Tibial nerve (tissue), 4 donors: ENCODE measurements around the gene KCNJ6. TPM values are rescaled to one million over a fixed set of nuclear protein-coding genes. Genes with fewer than 3 reads are reported as not detected.

Experiments used
- DNase-seq, 2 donors: peaks; one replicate each; pipeline ENCODE4 v3.0.0-alpha.2; 2019; ENCODE audit warnings: low spot score in 2 of 2
- H3K27ac ChIP-seq, 4 donors: fragments of 200-600 bp; sonication (generic) in 3 of 4; one replicate each; pipeline ENCODE4 v1.5.1; 2017 to 2019; ENCODE audit warnings: mild to moderate bottlenecking in 1 of 4
- H3K27me3 ChIP-seq, 2 donors: fragments of 200-600 bp; sonication (generic) in 1 of 2; one replicate each; pipeline versions ENCODE4 v1.5.1 to v1.6.0; 2017 to 2019
- H3K36me3 ChIP-seq, 3 donors: fragments of 200-600 bp; sonication (generic); one replicate each; pipeline ENCODE4 v1.5.1; 2018 to 2019
- H3K4me1 ChIP-seq, 4 donors: fragments of 200-600 bp; sonication (generic) in 3 of 4; one replicate each; pipeline ENCODE4 v1.5.1; 2017 to 2019
- H3K4me3 ChIP-seq, 4 donors: fragments of 200-600 bp; sonication (generic) in 3 of 4; one replicate each; pipeline ENCODE4 v1.5.1; 2017 to 2019; ENCODE audit warnings: mild to moderate bottlenecking in 1 of 4, moderate library complexity in 1 of 4
- H3K9me3 ChIP-seq, 4 donors: fragments of 200-600 bp; sonication (generic) in 3 of 4; one replicate each; pipeline ENCODE4 v1.5.1; 2017 to 2019
- EP300 ChIP-seq, 2 donors: sonication (generic); formaldehyde crosslinking; IDR thresholded peaks; one replicate each; pipeline ENCODE4 v1.6.1; 2017; ENCODE audit warnings: antibody characterized with exemption in 2 of 2, mild to moderate bottlenecking in 1 of 2
- POLR2A ChIP-seq, 2 donors: fragments of 450-650 bp; IDR thresholded peaks; one replicate each; pipeline ENCODE4 v1.6.1; 2017; ENCODE audit warnings: antibody characterized with exemption in 2 of 2, mild to moderate bottlenecking in 2 of 2, moderate library complexity in 2 of 2
- WGBS, 2 donors: methylation state at CpG; one replicate each; pipeline ENCODE4 v1.1.5; 2018; 5-methylcytosine and 5-hydroxymethylcytosine counted together
- total RNA-seq, 4 donors: library from RNA; depleted of rRNA; stranded (reverse); fragments of >200 nt; gene quantifications; one replicate each; pipeline ENCODE4 v1.1.0, GENCODE V29; 2016
- TF ChIP-seq, protein P1 (sequence below), 5 experiments: fragments of 200-600 bp in 3 of 5; fragments of 450-650 bp in 2 of 5; sonication (generic) in 3 of 5; IDR thresholded peaks; one replicate each; pipeline ENCODE4 v1.5.1; 2016 to 2019; ENCODE audit warnings: antibody characterized with exemption in 5 of 5, mild to moderate bottlenecking in 3 of 5, moderate library complexity in 2 of 5

The KCNJ6 gene
- total RNA-seq, 4 donors from 2014 or later = not detected

DNA sequence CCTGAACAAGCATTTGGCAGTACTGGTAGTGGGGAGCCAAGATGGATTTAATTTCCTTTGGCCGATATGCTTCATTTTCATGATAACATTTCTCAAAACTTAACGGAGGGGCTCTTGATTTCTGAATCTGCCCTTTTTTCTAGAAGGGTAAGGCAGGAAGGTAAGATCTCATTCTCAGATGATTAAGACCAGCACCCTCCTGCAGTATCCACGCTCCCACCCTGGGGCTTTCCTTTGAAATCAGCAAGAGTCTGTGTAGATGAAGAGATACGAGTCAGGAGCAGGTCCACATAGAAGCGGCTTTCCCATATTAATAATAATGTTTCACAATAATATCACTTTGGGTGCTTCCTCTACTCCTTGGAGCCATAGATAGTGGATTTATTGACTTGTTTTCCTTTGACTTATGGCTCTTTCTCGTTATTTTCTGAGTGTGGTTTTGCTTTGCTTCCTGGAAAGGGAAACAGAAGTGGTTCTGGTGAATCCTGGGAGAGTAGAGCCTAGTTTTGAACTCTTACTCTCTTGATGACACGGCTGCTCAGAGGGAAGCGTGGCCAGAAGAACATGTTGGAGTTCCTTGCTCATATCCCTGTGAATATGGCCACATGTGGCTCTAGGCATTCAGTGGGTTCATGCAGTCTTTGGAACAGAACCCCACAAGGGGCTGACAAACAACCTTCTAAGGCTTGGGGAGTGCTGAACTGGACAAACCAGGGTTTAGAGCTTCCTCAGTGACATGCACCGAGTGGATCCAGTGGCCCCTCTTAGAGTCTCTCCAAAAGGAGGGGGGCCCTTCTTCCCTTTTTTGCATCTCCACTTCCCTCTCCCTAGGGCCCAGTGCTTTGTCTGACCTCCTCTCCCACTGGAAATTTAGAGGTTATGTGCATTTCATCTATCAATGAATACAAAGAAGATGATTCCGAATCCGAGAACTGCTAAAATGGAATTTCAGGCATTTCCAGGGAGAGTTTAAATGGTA is 354.0 kb downstream of the KCNJ6 start:
- H3K36me3 ChIP-seq = no peaks in the 10 kb centered on the region
- H3K27ac ChIP-seq = no peak overlapping the region
- H3K27me3 ChIP-seq = no peaks in the 10 kb centered on the region
- no peak overlapping the region for H3K4me3 ChIP-seq
- no peak for DNase-seq
- WGBS, 2 donors = 92 to 94% methylated on average over 11 of the region's 11 CpGs
- H3K9me3 ChIP-seq = peaks cover 0 to 3% (median 0%) of the 10 kb centered on the region in 4 donors
- H3K4me1 ChIP-seq = peaks cover 0 to 16% (median 8%) of the 10 kb centered on the region in 4 donors
- no peak for TF ChIP-seq POLR2A (IDR thresholded peaks at IDR 0.05)
- TF ChIP-seq EP300 (IDR thresholded peaks at IDR 0.05) = no peak
- TF ChIP-seq, protein P1, sequence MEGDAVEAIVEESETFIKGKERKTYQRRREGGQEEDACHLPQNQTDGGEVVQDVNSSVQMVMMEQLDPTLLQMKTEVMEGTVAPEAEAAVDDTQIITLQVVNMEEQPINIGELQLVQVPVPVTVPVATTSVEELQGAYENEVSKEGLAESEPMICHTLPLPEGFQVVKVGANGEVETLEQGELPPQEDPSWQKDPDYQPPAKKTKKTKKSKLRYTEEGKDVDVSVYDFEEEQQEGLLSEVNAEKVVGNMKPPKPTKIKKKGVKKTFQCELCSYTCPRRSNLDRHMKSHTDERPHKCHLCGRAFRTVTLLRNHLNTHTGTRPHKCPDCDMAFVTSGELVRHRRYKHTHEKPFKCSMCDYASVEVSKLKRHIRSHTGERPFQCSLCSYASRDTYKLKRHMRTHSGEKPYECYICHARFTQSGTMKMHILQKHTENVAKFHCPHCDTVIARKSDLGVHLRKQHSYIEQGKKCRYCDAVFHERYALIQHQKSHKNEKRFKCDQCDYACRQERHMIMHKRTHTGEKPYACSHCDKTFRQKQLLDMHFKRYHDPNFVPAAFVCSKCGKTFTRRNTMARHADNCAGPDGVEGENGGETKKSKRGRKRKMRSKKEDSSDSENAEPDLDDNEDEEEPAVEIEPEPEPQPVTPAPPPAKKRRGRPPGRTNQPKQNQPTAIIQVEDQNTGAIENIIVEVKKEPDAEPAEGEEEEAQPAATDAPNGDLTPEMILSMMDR (IDR thresholded peaks at IDR 0.05) = no peak

DNA sequence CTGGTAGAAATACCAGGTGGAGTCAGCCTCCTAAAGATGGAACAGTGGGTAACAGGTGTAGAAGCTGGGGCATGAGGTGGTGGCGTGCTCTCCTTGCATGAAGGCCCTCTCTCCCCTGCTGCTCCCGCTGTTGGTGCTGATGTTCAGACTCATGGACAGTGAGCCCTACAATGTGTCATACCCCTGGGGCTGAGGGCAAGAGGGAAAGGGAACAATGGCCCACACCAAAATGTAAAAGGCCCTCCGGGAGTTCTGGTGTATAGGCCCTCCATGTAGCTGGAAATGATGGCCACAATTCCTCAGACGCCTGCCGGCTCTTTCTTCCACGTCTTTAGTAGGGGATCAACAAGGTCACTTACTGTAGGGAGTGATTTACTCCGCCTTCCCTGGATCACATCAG is 354.8 kb downstream of the KCNJ6 start:
- Histone ChIP-seq H3K4me1 (peaks cover 0 to 16% (median 8%) of the 10 kb centered on the region in 4 donors), H3K27ac (no peak overlapping the region), H3K4me3 (no peak overlapping the region), H3K9me3 (peaks cover 0 to 3% (median 0%) of the 10 kb centered on the region in 4 donors), H3K27me3 (no peaks in the 10 kb centered on the region), H3K36me3 (no peaks in the 10 kb centered on the region)
- no peak for DNase-seq
- 95 to 96% methylated on average over 7 of the region's 7 CpGs for WGBS, 2 donors
- TF ChIP-seq POLR2A (IDR thresholded peaks at IDR 0.05) (no peak), EP300 (IDR thresholded peaks at IDR 0.05) (no peak)
- TF ChIP-seq, protein P1 (IDR thresholded peaks at IDR 0.05) = no peak

DNA sequence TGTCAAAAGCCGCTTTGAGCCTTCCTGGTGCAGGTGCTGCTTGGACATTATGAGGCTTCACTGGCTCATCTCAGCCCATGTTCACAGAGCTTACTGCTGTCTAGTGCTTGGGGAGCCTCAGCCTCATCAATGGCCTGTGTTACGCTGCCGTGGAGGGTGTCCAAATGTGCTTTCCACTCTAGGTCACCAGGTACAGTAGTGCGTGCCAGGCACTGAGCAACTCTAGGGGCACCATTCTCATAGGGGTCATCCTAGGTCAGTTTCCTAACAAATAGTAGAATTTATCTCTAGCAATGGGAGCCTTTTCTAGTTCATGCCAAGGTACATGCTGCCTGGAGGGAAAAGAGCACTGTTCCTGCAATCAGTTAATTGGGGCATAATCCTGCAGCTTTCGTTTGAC is 355.9 kb downstream of the KCNJ6 start:
- TF ChIP-seq EP300 (IDR thresholded peaks at IDR 0.05) (no peak), POLR2A (IDR thresholded peaks at IDR 0.05) (no peak)
- TF ChIP-seq, protein P1 (IDR thresholded peaks at IDR 0.05) = no peak
- Histone ChIP-seq H3K27me3 (no peaks in the 10 kb centered on the region), H3K4me3 (no peak overlapping the region), H3K9me3 (peaks cover 0 to 3% (median 0%) of the 10 kb centered on the region in 4 donors), H3K36me3 (no peaks in the 10 kb centered on the region), H3K27ac (no peak overlapping the region), H3K4me1 (peaks cover 0 to 16% (median 8%) of the 10 kb centered on the region in 4 donors)
- DNase-seq = no peak
- WGBS, 2 donors = 85 to 93% methylated on average over 5 of the region's 5 CpGs

DNA sequence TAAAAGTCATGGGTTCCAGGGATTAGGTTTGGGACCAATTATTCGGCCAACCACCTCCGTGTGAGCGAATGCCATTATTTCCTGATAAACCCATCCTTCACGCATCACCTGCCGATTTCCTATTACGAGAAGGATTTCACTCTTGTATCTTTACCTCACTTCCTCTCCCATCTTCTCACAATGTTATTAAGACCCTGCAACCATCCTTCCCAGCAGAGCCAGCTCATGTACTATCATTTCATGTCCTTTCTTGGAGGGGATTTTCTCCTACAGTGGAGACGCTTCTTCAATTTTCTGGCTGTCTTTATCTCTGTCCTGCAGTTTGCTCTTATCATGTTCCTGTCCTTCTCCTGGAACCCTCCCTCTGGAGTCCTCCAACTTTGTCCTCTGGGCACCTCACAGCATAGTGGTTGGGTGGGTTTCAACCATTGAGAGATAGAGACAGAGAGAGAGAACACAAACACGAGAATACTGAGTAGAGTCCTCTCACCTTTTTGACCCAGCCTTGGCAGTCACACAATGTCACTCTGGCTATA is 357.5 kb downstream of the KCNJ6 start:
- WGBS, 2 donors = 90 to 92% methylated on average over 8 of the region's 8 CpGs
- Histone ChIP-seq H3K4me3 (no peak overlapping the region), H3K9me3 (peaks cover 0 to 3% (median 0%) of the 10 kb centered on the region in 4 donors), H3K27me3 (no peaks in the 10 kb centered on the region), H3K27ac (no peak overlapping the region), H3K4me1 (peaks cover 0 to 7% (median 5%) of the 10 kb centered on the region in 4 donors), H3K36me3 (no peaks in the 10 kb centered on the region)
- no peak for DNase-seq
- TF ChIP-seq, protein P1 (IDR thresholded peaks at IDR 0.05) = no peak
- TF ChIP-seq POLR2A (IDR thresholded peaks at IDR 0.05) (no peak), EP300 (IDR thresholded peaks at IDR 0.05) (no peak)
